K562 (cell line): ENCODE results near the gene CCNYL1. TPM values are rescaled to one million over a fixed set of nuclear protein-coding genes. Genes with fewer than 3 reads are reported as not detected.
"Not testable (repeated sequence)": the region's sequence is repeated elsewhere in the genome, so short reads cannot be mapped to it uniquely, and the experiment has no call there.

Experiments used
- ATAC-seq: fragments of 200-7000 bp; cut with Tn5 transposase; 3 replicates; pipeline ENCODE4 v1.9.1; 2020; ENCODE audit warnings: moderate library complexity
- BruUV-seq: library from RNA; stranded (reverse); fragments of 400-500 nt; replicated peaks from 2 replicates; lab custom pipeline; 2021; lab: Mats Ljungman, UMichigan
- CTCF ChIA-PET: fragments of 300-600 bp; formaldehyde crosslinking; extraction: SDS; loops from one replicate; lab custom pipeline; 2021; ENCODE audit warnings: low intra/inter-chr PET ratio; lab: Yijun Ruan, JAX
- POLR2A ChIA-PET: fragments of 300-600, 350-650 bp; sonication (Branson Sonifier 250); formaldehyde crosslinking; extraction: SDS; loops from one replicate; lab custom pipeline; 2021; ENCODE audit warnings: antibody characterized with exemption, inconsistent platforms; lab: Yijun Ruan, JAX
- DNase-seq, 4 experiments: peaks; one replicate each; pipeline versions ENCODE4 v3.0.0 to v3.0.0-alpha.2; 2011 to 2018; ENCODE audit warnings: low spot score in 3 of 4, mixed read lengths in 3 of 4; ENCODE audit errors: extremely low read depth in 1 of 4
- FAIRE-seq: peaks from 2 replicates; lab custom pipeline; 2011; peaks lifted over from hg19 to GRCh38; lab: Jason Lieb, UNC
- H2AFZ ChIP-seq: 2 replicates; pipeline ENCODE4 v1.6.0; 2011; ENCODE audit warnings: low read depth, low read length, control low read depth, inconsistent platforms
- H3K27ac ChIP-seq: fragments of 200-600 bp; 3 replicates; pipeline ENCODE4 v1.8.0; 2011; ENCODE audit warnings: low read depth, mild to moderate bottlenecking, control low read depth, inconsistent platforms, low read length, moderate library complexity, mixed read lengths; ENCODE audit errors: extremely low read depth
- H3K27me3 ChIP-seq, 2 experiments: fragments of 300-600 bp in 1 of 2; 2 replicates in 1 of 2; 3 replicates in 1 of 2; pipeline versions ENCODE4 v1.6.0 to v1.8.0; 2011; ENCODE audit warnings: inconsistent platforms in 2 of 2, low read length in 2 of 2, mild to moderate bottlenecking in 1 of 2, mixed read lengths in 1 of 2, moderate library complexity in 1 of 2; ENCODE audit not compliant: control insufficient read depth in 2 of 2, insufficient read depth in 2 of 2
- H3K36me3 ChIP-seq: fragments of 300-600 bp; 3 replicates; pipeline ENCODE4 v1.8.0; 2011; ENCODE audit warnings: mild to moderate bottlenecking, low read length, inconsistent platforms; ENCODE audit not compliant: control insufficient read depth, insufficient read depth
- H3K4me1 ChIP-seq, 2 experiments: fragments of 200-600 bp in 1 of 2; replicated peaks in 1 of 2; 2 replicates in 1 of 2; 3 replicates in 1 of 2; pipeline versions ENCODE4 v1.5.1 to v1.8.0; 2011; ENCODE audit warnings: inconsistent platforms in 2 of 2, low read length in 2 of 2, mild to moderate bottlenecking in 1 of 2, mixed read lengths in 1 of 2, moderate library complexity in 1 of 2; ENCODE audit not compliant: control insufficient read depth in 2 of 2, insufficient read depth in 2 of 2
- H3K4me2 ChIP-seq: 2 replicates; pipeline ENCODE4 v1.6.1; 2011; ENCODE audit warnings: low read length, control low read depth, inconsistent platforms, mixed read lengths; ENCODE audit not compliant: insufficient read depth
- H3K4me3 ChIP-seq: fragments of 200-600 bp; sonication (generic), shearing (Covaris generic); 2 replicates; pipeline ENCODE4 v1.5.1; 2016; ENCODE audit warnings: control low read depth, inconsistent platforms
- H3K79me2 ChIP-seq: fragments of 200-600 bp; 3 replicates; pipeline ENCODE4 v1.8.0; 2011; ENCODE audit warnings: low read length, inconsistent platforms; ENCODE audit not compliant: control insufficient read depth, insufficient read depth
- H3K9ac ChIP-seq, 2 experiments: 2 replicates each; pipeline versions ENCODE4 v1.6.0 to v1.6.1; 2011; ENCODE audit warnings: low read depth in 2 of 2, low read length in 2 of 2, control low read depth in 1 of 2, inconsistent platforms in 1 of 2, mild to moderate bottlenecking in 1 of 2, mixed read lengths in 1 of 2; ENCODE audit not compliant: insufficient read depth in 1 of 2
- H3K9me1 ChIP-seq: one replicate; pipeline ENCODE4 v1.6.0; 2011; ENCODE audit warnings: inconsistent platforms, mild to moderate bottlenecking, low read length, moderate library complexity; ENCODE audit not compliant: control insufficient read depth, insufficient read depth
- H3K9me3 ChIP-seq: replicated peaks from 2 replicates; pipeline ENCODE4 v1.5.1; 2011; ENCODE audit warnings: low read depth, low read length, inconsistent platforms; ENCODE audit not compliant: control insufficient read depth, insufficient read depth
- H4K20me1 ChIP-seq: replicated peaks from 2 replicates; pipeline ENCODE4 v1.6.1; 2011; ENCODE audit warnings: low read length, inconsistent platforms, mixed read lengths; ENCODE audit not compliant: control insufficient read depth, insufficient read depth
- C11orf30 ChIP-seq: fragments of 450-650 bp; IDR thresholded peaks from 2 replicates; pipeline ENCODE4 v1.6.1; 2016; ENCODE audit warnings: low read depth, mild to moderate bottlenecking
- WGBS: fragments of 100-300 bp; shearing (Covaris generic); methylation state at CpG from one replicate; pipeline ENCODE4 v1.1.6; 2016; ENCODE audit warnings: low coverage, mixed read lengths; ENCODE audit not compliant: insufficient coverage; ENCODE audit errors: missing lambda C conversion rate; 5-methylcytosine and 5-hydroxymethylcytosine counted together
- in situ Hi-C: fragments of 300-500 bp; cut with MboI; formaldehyde crosslinking; loops from 4 replicates; pipeline ENCODE4 v1.15.0; 2018; ENCODE audit warnings: inconsistent platforms, mixed read lengths
- intact Hi-C: fragments of 100-400 bp; cut with micrococcal nuclease; formaldehyde crosslinking; loops from 2 replicates; pipeline ENCODE4 v1.14.2; 2022
- polyA plus RNA-seq, 8 experiments: library from polyadenylated mRNA; depleted of rRNA in 4 of 8; stranded (reverse) in 5 of 8; unstranded in 3 of 8; fragments of >200 nt; fragmentation: Nextera tagmentation in 2 of 8; fragmentation: Illumina TruSeq in 1 of 8; extraction: Ambion mirVana in 2 of 8; extraction: Trizol in 1 of 8; gene quantifications; 2 replicates each; pipeline versions ENCODE4 v1.2.1 to v1.2.3, GENCODE V29; 2011 to 2014; ENCODE audit warnings: inconsistent platforms in 1 of 8, missing spikeins in 1 of 8
- total RNA-seq, 7 experiments: library from RNA; depleted of rRNA in 6 of 7; stranded (reverse); fragments of >200 nt in 6 of 7; fragmentation: Illumina TruSeq in 2 of 7; extraction: Trizol in 2 of 7; gene quantifications; 2 replicates each; pipeline versions ENCODE4 v1.2.1 to v1.2.3, GENCODE V29; 2011 to 2021; ENCODE audit warnings: low replicate concordance in 1 of 7
- TF ChIP-seq, protein P1 (sequence below): fragments of 450-650 bp; IDR thresholded peaks from 2 replicates; pipeline ENCODE4 v1.6.1; 2016; ENCODE audit warnings: low read depth
- TF ChIP-seq, protein P2 (sequence below): fragments of 450-650 bp; formaldehyde crosslinking; IDR thresholded peaks from 2 replicates; pipeline ENCODE4 v1.4.0; 2020; ENCODE audit warnings: mild to moderate bottlenecking

CCNYL1 gene
- total and polyA plus RNA-seq, 9 of the 15 experiments (the other 6 are each of a cell fraction or from before 2014, with no cell fraction given), result 1.9 to 7.5 (median 4.7) TPM

DNA sequence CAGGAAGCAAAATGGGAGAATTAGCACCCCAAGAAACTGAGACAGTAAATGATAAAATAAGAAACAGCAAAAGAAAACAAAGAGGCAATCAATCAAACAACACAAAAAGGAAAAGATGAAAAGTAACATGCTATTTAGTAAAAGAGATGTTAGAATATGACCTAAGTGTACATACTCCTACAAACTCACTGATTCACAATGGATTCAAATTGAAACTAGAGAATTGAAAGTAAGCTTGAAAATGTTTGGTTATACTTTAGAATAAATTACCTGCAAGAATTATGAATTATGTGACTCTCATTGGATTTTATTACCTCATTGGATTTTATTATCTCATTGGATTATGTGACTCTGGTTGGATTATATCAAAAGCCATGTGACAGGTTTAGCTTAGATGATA lies 22.8 kb upstream of the CCNYL1 start (continued):
- TF ChIP-seq, protein P1, sequence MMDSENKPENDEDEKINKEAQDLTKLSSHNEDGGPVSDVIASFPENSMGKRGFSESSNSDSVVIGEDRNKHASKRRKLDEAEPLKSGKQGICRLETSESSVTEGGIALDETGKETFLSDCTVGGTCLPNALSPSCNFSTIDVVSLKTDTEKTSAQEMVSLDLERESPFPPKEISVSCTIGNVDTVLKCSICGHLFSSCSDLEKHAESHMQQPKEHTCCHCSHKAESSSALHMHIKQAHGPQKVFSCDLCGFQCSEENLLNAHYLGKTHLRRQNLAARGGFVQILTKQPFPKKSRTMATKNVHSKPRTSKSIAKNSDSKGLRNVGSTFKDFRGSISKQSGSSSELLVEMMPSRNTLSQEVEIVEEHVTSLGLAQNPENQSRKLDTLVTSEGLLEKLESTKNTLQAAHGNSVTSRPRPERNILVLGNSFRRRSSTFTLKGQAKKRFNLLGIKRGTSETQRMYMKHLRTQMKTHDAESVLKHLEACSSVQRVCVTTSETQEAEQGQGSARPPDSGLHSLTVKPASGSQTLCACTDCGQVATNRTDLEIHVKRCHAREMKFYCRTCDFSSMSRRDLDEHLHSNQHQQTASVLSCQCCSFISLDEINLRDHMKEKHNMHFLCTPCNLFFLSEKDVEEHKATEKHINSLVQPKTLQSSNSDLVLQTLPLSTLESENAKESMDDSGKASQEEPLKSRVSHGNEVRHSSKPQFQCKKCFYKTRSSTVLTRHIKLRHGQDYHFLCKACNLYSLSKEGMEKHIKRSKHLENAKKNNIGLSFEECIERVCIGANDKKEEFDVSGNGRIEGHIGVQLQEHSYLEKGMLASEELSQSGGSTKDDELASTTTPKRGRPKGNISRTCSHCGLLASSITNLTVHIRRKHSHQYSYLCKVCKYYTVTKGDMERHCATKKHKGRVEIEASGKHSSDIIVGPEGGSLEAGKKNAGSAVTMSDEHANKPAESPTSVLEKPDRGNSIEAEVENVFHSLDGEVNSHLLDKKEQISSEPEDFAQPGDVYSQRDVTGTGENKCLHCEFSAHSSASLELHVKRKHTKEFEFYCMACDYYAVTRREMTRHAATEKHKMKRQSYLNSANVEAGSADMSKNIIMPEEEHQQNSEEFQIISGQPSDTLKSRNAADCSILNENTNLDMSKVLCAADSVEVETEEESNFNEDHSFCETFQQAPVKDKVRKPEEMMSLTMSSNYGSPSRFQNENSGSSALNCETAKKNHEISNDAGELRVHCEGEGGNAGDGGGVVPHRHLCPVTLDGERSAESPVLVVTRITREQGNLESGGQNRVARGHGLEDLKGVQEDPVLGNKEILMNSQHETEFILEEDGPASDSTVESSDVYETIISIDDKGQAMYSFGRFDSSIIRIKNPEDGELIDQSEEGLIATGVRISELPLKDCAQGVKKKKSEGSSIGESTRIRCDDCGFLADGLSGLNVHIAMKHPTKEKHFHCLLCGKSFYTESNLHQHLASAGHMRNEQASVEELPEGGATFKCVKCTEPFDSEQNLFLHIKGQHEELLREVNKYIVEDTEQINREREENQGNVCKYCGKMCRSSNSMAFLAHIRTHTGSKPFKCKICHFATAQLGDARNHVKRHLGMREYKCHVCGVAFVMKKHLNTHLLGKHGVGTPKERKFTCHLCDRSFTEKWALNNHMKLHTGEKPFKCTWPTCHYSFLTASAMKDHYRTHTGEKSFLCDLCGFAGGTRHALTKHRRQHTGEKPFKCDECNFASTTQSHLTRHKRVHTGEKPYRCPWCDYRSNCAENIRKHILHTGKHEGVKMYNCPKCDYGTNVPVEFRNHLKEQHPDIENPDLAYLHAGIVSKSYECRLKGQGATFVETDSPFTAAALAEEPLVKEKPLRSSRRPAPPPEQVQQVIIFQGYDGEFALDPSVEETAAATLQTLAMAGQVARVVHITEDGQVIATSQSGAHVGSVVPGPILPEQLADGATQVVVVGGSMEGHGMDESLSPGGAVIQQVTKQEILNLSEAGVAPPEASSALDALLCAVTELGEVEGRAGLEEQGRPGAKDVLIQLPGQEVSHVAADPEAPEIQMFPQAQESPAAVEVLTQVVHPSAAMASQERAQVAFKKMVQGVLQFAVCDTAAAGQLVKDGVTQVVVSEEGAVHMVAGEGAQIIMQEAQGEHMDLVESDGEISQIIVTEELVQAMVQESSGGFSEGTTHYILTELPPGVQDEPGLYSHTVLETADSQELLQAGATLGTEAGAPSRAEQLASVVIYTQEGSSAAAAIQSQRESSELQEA, result no peak
- TF ChIP-seq, protein P2, sequence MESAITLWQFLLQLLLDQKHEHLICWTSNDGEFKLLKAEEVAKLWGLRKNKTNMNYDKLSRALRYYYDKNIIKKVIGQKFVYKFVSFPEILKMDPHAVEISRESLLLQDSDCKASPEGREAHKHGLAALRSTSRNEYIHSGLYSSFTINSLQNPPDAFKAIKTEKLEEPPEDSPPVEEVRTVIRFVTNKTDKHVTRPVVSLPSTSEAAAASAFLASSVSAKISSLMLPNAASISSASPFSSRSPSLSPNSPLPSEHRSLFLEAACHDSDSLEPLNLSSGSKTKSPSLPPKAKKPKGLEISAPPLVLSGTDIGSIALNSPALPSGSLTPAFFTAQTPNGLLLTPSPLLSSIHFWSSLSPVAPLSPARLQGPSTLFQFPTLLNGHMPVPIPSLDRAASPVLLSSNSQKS (CRISPR knock-in tag), result no peak
- no peak for TF ChIP-seq C11orf30
- TF ChIP-seq, all 486 proteins: peak for 1

DNA sequence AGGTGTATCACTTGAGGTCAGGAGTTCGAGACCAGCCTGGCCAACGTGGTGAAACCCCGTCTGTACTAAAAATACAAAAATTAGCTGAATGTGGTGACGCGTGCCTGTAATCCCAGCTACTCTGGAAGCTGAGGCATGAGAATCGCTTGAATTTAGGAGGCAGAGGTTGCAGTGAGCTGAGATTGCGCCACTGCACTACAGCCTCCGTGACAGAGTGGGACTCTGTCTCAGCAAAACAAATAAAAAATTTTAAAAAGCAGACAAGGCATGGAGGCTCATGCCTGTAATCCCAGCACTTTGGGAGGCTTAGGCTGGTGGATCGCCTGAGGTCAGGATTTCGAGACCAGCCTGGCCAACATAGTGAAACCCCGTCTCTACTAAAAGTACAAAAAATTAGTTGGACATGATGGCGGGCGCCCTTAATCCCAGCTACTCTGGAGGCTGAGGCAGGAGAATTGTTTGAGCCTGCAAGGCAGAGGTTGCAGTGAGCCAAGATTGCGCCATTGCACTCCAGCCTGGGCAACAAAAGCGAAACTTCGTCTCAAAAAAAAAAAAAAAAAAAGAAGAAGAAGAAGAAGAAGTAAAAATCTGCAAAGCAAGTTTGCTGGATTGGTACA lies 20.5 kb upstream of the CCNYL1 start:
- CTCF ChIA-PET, in situ Hi-C loops, FAIRE-seq: not testable (repeated sequence)

More for the DNA sequence above, 20.5 kb upstream of the CCNYL1 start:
- H4K20me1 ChIP-seq, H3K9me1 ChIP-seq, POLR2A ChIA-PET, H3K9me3 ChIP-seq, H3K4me1 ChIP-seq, DNase-seq, H3K9ac ChIP-seq, H3K27ac ChIP-seq, ATAC-seq, H3K4me3 ChIP-seq, H3K79me2 ChIP-seq, H3K27me3 ChIP-seq, H3K4me2 ChIP-seq, H2AFZ ChIP-seq, intact Hi-C loops, H3K36me3 ChIP-seq, BruUV-seq: not testable (repeated sequence)
- WGBS, result 67% methylated on average over 12 of the region's 16 CpGs
